Measurements from ENCODE around the gene ARHGAP32. TPM values are rescaled to one million over a fixed set of nuclear protein-coding genes. Genes with fewer than 3 reads are reported as not detected.
A peak's percentile ranks its signal among the peaks of the same experiment; 100 is the strongest.
"Not testable (repeated sequence)": the region's sequence is repeated elsewhere in the genome, so short reads cannot be mapped to it uniquely, and the experiment has no call there.

Gene ARHGAP32
- total RNA-seq, 1 donor from 2014 or later = 7.1 TPM

DNA sequence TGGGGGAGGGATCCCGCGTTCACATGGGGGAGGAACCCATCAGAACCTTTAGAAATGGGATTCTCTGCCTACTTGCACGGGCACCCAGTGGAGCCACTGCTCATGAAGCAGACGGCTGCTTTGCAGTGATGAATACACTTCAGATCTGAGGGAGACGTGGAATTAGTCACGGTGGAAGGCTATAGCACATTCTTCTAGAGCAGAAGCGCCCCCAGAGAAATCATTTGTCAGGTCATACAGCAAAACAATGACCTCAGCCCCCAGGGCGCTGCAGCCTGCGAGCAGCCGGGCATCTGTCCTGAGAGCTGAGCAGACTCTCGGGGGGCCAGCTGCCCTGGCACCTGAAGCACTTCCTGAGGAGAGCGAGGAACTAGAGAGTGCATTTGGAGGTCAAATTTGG, 262.1 kb downstream of the ARHGAP32 start:
- DNase-seq = no peak
- H3K36me3 Mint-ChIP-seq (ENCODE audit: low read depth) = no peaks in the 10 kb centered on the region
- no peak overlapping the region for H3K4me3 Mint-ChIP-seq
- peaks cover 8% of the 10 kb centered on the region for H3K4me1 Mint-ChIP-seq
- no peaks in the 10 kb centered on the region for H3K9me3 Mint-ChIP-seq
- intact Hi-C loops (cut with micrococcal nuclease) = no loop called here
- H3K27me3 Mint-ChIP-seq = no peaks in the 10 kb centered on the region
- H3K27ac Mint-ChIP-seq = no peak overlapping the region

DNA sequence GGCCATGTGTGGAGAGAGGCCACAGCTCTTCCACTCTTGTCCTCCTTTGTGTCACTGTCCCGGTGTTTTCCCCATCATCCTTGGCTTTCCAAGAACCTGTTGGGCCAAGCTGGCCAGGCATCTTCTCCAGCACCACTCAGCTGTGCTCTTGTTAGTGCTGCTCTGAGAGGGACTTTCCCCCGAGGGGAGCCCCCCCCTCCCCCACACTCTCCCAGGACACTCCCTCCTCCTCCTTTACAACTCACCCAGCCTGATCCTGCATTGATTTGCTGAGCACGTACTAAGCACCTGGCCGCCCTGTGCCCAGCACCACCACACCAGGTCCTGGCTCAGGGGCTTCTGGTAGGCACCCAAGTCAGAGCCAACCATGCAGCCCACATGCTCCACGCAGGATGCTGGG, 262.7 kb downstream of the ARHGAP32 start:
- no peaks in the 10 kb centered on the region for H3K36me3 Mint-ChIP-seq (ENCODE audit: low read depth)
- H3K9me3 Mint-ChIP-seq = no peaks in the 10 kb centered on the region
- no peaks in the 10 kb centered on the region for H3K27me3 Mint-ChIP-seq
- intact Hi-C loops (cut with micrococcal nuclease) = no loop called here
- H3K4me1 Mint-ChIP-seq = peaks cover 8% of the 10 kb centered on the region
- no peak for DNase-seq
- H3K27ac Mint-ChIP-seq = no peak overlapping the region
- no peak overlapping the region for H3K4me3 Mint-ChIP-seq

DNA sequence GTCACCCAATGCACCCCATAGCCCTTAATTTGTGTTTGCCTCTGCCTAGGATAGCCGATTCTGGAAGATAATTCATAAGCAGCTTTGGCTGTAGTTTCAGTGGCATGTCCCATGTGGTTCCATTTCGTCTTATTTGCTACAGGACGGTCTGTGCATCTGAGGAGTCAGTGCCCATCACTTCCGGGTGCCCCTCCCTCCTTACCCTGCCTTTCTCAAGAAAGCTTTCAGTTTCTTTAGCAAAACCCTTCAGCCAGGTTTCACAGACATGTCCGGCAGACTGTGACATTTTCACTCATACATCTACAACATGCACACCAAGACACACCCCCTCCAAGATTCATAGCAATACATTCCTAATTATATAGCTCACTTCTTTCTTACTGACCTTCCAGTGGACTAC, 263.7 kb downstream of the ARHGAP32 start:
- Mint-ChIP-seq H3K9me3 (no peaks in the 10 kb centered on the region), H3K4me1 (peaks cover 8% of the 10 kb centered on the region), H3K4me3 (no peak overlapping the region), H3K27ac (no peak overlapping the region), H3K27me3 (no peaks in the 10 kb centered on the region), H3K36me3 (ENCODE audit: low read depth) (no peaks in the 10 kb centered on the region)
- intact Hi-C loops (cut with micrococcal nuclease) = no loop called here
- peak; percentile 66 for DNase-seq

DNA sequence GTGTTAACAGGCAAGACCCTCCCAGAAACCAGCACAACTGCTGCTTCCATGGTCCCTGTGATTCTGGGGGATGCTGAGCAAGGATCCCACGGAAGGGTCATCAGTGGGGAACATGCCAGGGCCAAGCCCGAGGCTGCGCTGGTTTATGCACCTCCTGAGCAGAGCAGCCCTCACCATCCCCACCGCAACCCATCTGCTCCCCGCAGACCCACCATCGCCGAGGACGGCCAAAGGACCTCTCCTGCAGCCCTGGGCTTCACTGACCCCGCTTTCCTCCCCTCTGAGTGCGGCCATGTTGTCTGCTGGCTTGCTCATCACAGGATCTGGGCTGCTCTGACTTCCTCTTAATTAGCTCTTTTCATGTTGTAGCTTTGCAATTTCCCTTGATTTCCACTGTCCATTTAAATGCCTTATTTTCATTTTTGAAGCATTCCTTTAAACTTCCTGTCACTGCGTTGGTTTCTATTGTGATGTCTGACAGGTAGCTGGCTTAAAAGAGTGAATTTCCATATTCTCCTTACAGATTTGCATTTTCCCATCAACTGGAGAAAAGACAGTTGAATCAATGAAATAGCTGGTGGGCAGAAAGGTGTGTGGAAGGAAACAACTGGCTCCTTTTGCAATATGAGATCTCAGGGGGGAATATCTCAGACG, 264.3 kb downstream of the ARHGAP32 start:
- Mint-ChIP-seq H3K27me3 (no peaks in the 10 kb centered on the region), H3K27ac (no peak overlapping the region), H3K36me3 (ENCODE audit: low read depth) (no peaks in the 10 kb centered on the region), H3K4me3 (no peak overlapping the region), H3K4me1 (peaks cover 8% of the 10 kb centered on the region), H3K9me3 (no peaks in the 10 kb centered on the region)
- no peak for DNase-seq
- intact Hi-C loops (cut with micrococcal nuclease) = no loop called here

DNA sequence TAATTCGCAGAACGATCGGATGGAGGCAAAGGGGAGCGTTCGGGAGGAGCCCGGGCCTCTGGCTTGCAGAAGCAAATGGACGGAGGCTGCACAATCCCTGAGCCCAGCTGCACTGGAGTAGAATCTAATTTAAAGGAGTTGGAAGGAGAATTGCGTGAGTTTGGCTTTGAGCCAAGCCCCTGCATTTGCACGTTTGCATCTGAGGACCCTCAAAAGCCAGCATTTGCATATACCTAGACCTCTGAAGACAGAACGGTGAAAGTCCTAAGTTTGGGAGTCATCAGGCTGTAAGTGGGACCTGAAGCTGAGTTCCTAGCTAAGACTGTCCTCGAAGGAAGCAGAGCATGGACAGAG, 265.0 kb downstream of the ARHGAP32 start:
- no peak for DNase-seq
- Mint-ChIP-seq H3K36me3 (ENCODE audit: low read depth) (no peaks in the 10 kb centered on the region), H3K27ac (no peak overlapping the region), H3K4me3 (no peak overlapping the region), H3K27me3 (no peaks in the 10 kb centered on the region), H3K4me1 (peaks cover 8% of the 10 kb centered on the region), H3K9me3 (no peaks in the 10 kb centered on the region)
- intact Hi-C loops (cut with micrococcal nuclease) = no loop called here

DNA sequence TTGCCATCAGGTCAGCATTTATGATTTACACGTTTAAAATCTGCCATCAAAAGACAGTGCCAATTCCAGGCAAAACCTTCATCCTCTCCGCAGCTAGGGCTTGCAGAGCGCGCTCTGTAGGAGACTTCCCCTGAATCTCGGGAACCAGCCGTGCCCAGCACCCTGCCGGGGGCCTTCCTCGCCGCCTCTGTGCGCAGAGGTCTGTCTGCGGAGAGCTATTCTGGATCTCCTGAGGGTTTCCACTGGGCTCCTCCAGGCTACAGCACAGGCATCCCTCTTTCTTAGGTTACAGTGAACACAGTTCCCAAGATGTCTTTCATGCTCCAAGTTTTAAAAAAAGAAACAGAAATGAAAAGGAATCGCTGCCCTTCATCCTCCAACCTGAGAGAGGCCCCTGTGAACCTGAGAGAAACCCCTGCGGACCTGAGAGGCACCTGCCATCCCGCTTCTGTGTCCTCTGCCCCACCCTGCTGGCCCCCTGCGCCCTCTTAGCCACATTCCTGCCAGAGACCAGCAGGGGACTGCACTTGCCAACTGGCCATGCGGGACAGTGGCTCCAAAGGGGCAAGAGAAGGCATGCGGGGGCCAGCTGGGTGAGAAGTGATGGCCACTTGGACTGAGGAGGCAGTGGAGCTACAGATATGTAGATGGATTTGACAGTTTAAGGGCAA, 265.6 kb downstream of the ARHGAP32 start:
- Mint-ChIP-seq H3K9me3 (no peaks in the 10 kb centered on the region), H3K27ac (no peak overlapping the region), H3K4me3 (no peak overlapping the region), H3K27me3 (peaks cover 2% of the 10 kb centered on the region), H3K4me1 (peaks cover 8% of the 10 kb centered on the region), H3K36me3 (ENCODE audit: low read depth) (no peaks in the 10 kb centered on the region)
- intact Hi-C loops (cut with micrococcal nuclease) = no loop called here
- DNase-seq = no peak

DNA sequence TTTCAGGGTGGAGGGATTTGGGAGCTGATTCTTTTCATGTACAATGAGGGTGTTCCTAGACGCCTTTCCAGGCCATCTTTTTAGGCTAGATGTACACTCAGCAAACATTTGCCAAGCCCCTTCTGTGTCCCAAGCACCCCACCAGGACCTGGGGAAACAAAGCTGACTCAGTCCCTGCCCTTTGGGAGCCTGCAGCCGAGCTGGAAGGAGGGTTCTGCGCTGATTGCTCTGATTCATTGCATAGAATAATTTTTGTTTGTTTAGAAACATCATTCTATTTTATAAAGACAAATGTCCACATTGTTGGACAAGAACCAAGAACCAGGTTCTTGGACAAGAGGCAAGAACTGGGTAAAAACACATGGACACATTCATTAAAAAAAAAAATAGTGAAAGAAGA, 266.1 kb downstream of the ARHGAP32 start:
- H3K27ac Mint-ChIP-seq = no peak overlapping the region
- no peaks in the 10 kb centered on the region for H3K36me3 Mint-ChIP-seq (ENCODE audit: low read depth)
- H3K4me1 Mint-ChIP-seq = peaks cover 8% of the 10 kb centered on the region
- intact Hi-C loops (cut with micrococcal nuclease) = no loop called here
- no peak for DNase-seq
- no peaks in the 10 kb centered on the region for H3K9me3 Mint-ChIP-seq
- H3K27me3 Mint-ChIP-seq = peaks cover 4% of the 10 kb centered on the region
- H3K4me3 Mint-ChIP-seq = no peak overlapping the region

DNA sequence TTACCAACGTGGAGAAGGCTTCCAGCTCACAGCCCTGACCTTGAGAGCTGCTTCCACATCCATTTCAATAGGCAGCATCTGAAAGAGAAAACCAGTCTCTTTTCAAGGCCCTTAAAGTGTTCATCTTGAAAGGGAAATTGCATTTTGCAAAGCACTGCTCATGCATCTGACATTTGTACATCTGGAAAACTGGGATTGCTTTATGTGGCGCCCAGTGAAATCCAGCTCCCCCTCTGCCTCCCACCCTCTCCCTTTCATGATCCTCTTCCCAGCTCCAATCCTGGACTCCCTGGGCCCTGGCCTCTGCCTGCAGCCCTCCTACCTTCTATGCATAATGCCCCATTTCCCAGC, 266.9 kb downstream of the ARHGAP32 start:
- Mint-ChIP-seq H3K27me3 (peaks cover 5% of the 10 kb centered on the region), H3K4me1 (peaks cover 8% of the 10 kb centered on the region), H3K27ac (no peak overlapping the region), H3K4me3 (no peak overlapping the region), H3K9me3 (no peaks in the 10 kb centered on the region), H3K36me3 (ENCODE audit: low read depth) (no peaks in the 10 kb centered on the region)
- intact Hi-C loops (cut with micrococcal nuclease) = no loop called here
- no peak for DNase-seq

DNA sequence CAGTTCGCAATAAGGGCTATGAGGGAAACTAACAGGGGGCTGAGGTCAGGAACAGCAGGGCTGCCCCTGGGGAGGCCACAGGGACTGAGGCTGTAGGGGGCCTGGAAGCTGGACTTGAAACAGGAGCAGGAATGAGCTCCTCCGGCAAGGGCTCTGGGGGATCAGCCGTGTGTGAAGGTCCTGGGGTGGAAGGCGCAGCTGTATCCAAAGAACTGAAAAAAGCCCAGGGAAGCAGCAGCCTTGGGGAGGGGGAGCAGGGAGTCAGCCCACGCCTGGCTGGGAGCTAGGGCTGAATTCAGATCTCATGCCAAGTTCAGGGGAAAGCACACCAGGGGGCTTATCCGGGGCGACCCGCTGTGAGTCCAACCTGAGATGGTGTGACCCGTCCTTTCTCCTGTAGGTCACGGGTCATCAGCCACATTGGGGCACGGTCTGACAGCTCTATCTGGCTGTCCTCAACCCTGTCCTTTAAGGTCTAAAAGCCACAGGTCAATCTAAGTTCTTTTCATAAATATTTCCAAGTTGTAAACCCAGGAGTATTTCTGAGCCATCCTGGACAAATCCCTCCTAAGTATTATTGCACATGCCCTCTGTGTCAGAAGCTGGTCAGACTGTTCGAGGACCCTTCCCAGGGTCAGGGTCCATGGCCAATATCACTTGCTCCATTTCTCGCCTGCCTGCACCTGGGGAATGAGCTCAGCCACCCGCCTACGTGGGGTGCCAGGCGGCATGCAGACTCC, 267.4 kb downstream of the ARHGAP32 start:
- peaks cover 5% of the 10 kb centered on the region for H3K27me3 Mint-ChIP-seq
- H3K4me3 Mint-ChIP-seq = no peak overlapping the region
- intact Hi-C loops (cut with micrococcal nuclease) = no loop called here
- H3K27ac Mint-ChIP-seq = no peak overlapping the region
- DNase-seq = no peak
- peaks cover 8% of the 10 kb centered on the region for H3K4me1 Mint-ChIP-seq
- no peaks in the 10 kb centered on the region for H3K36me3 Mint-ChIP-seq (ENCODE audit: low read depth)
- H3K9me3 Mint-ChIP-seq = no peaks in the 10 kb centered on the region

DNA sequence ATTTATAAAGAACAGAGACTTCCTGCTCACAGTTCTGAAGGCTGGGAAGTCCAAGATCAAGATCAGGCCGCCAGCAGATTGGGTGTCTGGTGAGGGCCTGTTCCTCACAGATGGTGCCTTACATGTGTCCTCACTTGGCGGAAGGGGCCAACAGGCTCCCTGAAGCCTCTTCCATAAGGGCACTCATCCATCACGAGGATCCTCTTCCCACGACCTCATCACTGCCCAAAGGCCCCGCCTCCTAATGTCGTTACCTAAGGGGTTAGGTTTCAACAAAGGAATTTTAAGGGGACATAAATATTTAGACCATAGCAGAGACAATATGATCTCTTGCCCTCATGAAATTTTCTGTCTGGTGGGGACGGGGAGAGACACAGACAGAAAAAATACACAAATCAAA, 268.0 kb downstream of the ARHGAP32 start:
- Mint-ChIP-seq H3K27me3 (peaks cover 5% of the 10 kb centered on the region), H3K27ac (no peak overlapping the region), H3K4me1 (peaks cover 11% of the 10 kb centered on the region), H3K36me3 (ENCODE audit: low read depth) (no peaks in the 10 kb centered on the region), H3K9me3 (no peaks in the 10 kb centered on the region), H3K4me3 (no peak overlapping the region)
- DNase-seq = no peak
- intact Hi-C loops (cut with micrococcal nuclease) = no loop called here

DNA sequence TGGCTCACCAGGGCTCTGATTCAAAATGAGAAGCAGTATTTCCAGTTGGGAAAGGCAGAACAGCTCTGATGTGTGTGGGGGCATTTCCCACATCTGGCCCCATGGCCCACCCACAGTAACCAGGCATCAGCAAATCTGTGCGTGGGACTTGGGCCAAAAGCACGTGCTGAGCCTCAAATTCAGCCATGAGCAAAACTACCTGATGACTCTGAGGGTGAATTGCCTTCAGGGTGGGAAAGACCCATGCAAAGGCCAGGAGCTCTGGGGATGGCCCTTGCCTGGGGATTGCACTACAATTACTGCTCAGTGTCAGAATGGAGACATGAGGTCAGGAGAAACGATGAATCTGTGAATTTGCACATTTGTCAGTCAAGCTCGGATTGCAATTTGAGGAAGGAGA, 270.3 kb downstream of the ARHGAP32 start:
- H3K27me3 Mint-ChIP-seq = peaks cover 7% of the 10 kb centered on the region
- no peak for DNase-seq
- no peak overlapping the region for H3K27ac Mint-ChIP-seq

DNA sequence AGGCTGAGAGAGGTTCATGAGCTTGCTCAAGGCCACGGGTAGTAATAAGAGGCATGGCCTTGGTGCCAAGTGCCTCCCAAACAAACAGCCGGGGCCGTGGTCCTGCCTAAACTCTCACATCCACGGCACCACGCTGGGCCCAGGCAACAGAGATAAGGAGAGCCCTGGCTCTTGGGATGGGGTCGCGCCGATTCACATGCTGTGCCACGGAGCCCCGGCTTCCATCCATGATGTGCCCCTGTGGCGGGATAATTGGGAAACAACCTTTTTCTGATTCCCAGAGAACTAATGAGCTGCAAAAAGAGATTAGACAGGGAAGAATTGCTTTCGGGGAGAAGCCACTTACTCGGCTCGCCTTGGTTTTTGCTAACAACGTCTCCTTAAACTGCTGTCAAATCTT, 271.5 kb downstream of the ARHGAP32 start:
- H3K4me1 Mint-ChIP-seq = peaks cover 3% of the 10 kb centered on the region
- H3K27ac Mint-ChIP-seq = no peak overlapping the region
- DNase-seq = no peak
- no peak overlapping the region for H3K4me3 Mint-ChIP-seq
- peaks cover 6% of the 10 kb centered on the region for H3K9me3 Mint-ChIP-seq
- H3K27me3 Mint-ChIP-seq = peaks cover 11% of the 10 kb centered on the region
- no peaks in the 10 kb centered on the region for H3K36me3 Mint-ChIP-seq (ENCODE audit: low read depth)
- intact Hi-C loops (cut with micrococcal nuclease) = no loop called here

More for the DNA sequence above, 270.3 kb downstream of the ARHGAP32 start:
- Mint-ChIP-seq H3K36me3 (ENCODE audit: low read depth) (no peaks in the 10 kb centered on the region), H3K4me1 (peaks cover 3% of the 10 kb centered on the region), H3K9me3 (no peaks in the 10 kb centered on the region), H3K4me3 (no peak overlapping the region)
- intact Hi-C loops (cut with micrococcal nuclease) = no loop called here

DNA sequence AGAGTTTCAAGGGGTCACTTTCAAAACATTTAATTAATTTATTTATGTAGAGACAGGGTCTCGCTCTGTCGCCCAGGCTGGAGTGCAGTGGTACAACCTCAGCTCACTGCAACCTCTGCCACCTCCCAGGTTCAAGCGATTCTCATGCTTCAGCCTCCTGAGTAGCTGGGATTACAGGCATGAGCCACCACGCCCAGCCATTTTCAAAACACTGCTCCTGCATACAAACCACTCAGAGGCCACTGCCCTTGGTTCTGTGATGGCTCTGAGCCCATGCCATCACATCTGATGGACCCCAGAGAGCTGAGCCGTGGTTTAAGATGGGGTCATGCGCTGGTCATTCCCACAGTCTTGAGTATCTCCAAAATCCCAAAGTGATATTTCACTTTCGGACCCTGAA, 272.5 kb downstream of the ARHGAP32 start:
- H3K27ac Mint-ChIP-seq; H3K36me3 Mint-ChIP-seq (ENCODE audit: low read depth); H3K4me3 Mint-ChIP-seq; DNase-seq; H3K4me1 Mint-ChIP-seq; intact Hi-C loops (cut with micrococcal nuclease); H3K9me3 Mint-ChIP-seq: not testable (repeated sequence)
- peaks cover 11% of the 10 kb centered on the region for H3K27me3 Mint-ChIP-seq

DNA sequence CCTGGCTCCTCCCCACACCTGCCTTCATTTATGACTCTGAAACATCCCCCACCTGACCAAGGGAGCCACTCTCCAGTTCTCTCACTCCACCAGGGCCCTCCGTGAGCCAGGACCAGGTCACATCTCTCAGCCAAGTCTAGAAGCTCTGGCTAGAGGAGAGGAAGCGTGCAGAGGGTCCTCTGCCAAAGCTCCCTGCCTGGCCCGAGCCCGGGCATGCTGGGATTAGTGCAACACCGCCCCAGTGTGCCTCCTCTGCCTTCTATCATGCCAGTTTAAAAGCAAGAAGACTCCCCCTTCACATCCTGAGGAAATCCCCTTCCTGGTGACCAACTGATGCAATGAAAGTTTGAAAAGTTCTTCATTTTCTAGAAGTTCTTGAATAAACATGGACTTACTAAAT, 272.9 kb downstream of the ARHGAP32 start:
- Mint-ChIP-seq H3K27ac (peak overlapping the region; percentile 51), H3K36me3 (ENCODE audit: low read depth) (no peaks in the 10 kb centered on the region), H3K4me3 (no peak overlapping the region), H3K4me1 (peaks cover 3% of the 10 kb centered on the region), H3K9me3 (peaks cover 8% of the 10 kb centered on the region), H3K27me3 (peaks cover 11% of the 10 kb centered on the region)
- DNase-seq = no peak
- intact Hi-C loops (cut with micrococcal nuclease) = no loop called here

All from activated CD4-positive, alpha-beta T cell treated with anti-CD3 and anti-CD28 coated beads, Interleukin-2, amount 10 ng/mL, durations not matched to agents 24 days and 14 days (primary cell).